ENCODE measurements around the gene DNHD1. TPM values are rescaled to one million over a fixed set of nuclear protein-coding genes. Genes with fewer than 3 reads are reported as not detected.

DNHD1 gene
- total RNA-seq (2022; extraction: Qiagen RNA extraction; ENCODE audit: low read depth): 2.3 to 3.3 TPM (median 3.0 TPM) in 5 replicates

GRCh38 chr11:6497069-6497839 lies at the start of gene DNHD1:
TSS of gene DNHD1 (plus strand) at chr11:6497280. CDS start at chr11:6498216, 936 bp downstream.

DNA sequence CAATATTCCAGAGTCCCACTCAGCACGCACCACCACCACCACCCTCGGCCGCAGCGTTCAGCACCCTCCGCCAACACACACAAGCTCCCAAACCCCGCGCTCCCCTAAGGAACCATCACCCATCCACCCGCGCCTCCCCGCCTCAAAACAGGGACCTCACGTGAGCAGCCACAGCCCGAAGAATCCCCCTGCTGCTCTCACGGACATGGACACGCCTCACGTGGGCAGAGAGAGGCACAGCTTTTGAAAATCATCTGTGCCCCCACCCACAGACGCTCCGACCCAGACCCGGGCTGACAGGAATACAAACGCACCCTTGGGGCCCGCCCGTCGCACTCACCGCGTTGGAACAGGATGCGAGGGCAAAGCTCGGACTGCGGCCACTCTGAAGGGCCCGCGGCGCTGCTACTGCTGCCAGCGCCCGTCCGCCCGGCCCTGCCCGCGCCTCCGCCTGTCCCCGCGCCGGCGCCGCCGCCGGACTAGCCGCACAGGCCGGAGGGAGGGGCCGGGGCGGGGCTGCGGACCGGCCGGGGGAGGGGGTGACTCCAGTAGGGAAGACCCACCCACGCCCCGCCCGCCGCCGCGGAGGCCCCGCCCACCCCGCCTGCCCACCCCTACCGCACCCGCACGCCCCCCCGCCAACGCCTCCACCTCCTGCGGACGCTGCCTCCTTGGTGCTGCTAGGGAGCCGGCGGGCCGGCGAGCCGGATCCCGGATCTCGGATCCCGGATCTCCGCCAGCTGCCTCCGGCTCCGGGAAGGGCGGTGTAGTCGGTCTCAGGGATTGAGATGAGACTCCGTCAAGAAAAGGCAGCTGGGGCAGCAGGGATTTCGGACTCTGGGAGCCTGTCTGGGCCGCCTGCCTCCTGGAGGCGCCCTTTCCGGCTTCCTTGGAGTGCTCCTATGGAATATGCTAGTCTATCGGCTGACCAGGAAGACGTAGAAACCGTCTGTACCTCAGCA lies 23.3 kb upstream of the DNHD1 start, which contains the start of gene TRIM3:
TSS of gene TRIM3 (minus strand) at position 491 of the 962 bp plus-strand sequence. CDS start 8,246 bp downstream, outside the sequence.

GRCh38 chr11:6481012-6481923 lies 15.8 kb upstream of the DNHD1 start, which contains the start of the genes ARFIP2 and TIMM10B:
TSS of gene ARFIP2 (minus strand) at chr11:6481331. CDS start at chr11:6480421, 910 bp downstream.
TSS of gene TIMM10B (plus strand) at chr11:6481501. CDS start at chr11:6481517, 16 bp downstream.

GRCh38 chr11:6603287-6604080 lies 106.4 kb downstream of the DNHD1 start, which contains the start of the genes ILK and RRP8:
TSS of gene ILK (plus strand) at chr11:6603774. CDS start at chr11:6604272, 498 bp downstream.
TSS of gene RRP8 (minus strand) at chr11:6603616. CDS start at chr11:6603502, 114 bp downstream.

GRCh38 chr11:6612213-6613041 lies 115.3 kb downstream of the DNHD1 start, which contains the start of gene TAF10:
TSS of gene TAF10 (minus strand) at chr11:6612216. CDS start at chr11:6612189, 27 bp downstream.

GRCh38 chr11:6619004-6619745 lies 122.1 kb downstream of the DNHD1 start, which contains the start of gene TPP1:
TSS of gene TPP1 (minus strand) at chr11:6619422. CDS start at chr11:6619400, 22 bp downstream.

Other genes with a start within 250 kb of the DNHD1 start
- gene CCKBR, start 237.4 kb upstream of the DNHD1 start, total RNA-seq (2022; extraction: Qiagen RNA extraction; ENCODE audit: low read depth): not detected in 5 replicates
- 24.5 to 34.6 TPM (median 27.8 TPM) in 5 replicates for gene CAVIN3, start 176.8 kb upstream of the DNHD1 start, total RNA-seq (2022; extraction: Qiagen RNA extraction; ENCODE audit: low read depth)
- 9.0 to 9.9 TPM (median 9.2 TPM) in 5 replicates for gene SMPD1, start 106.8 kb upstream of the DNHD1 start, total RNA-seq (2022; extraction: Qiagen RNA extraction; ENCODE audit: low read depth)
- 16.0 to 18.8 TPM (median 18.2 TPM) in 5 replicates for gene APBB1, start 78.2 kb upstream of the DNHD1 start, total RNA-seq (2022; extraction: Qiagen RNA extraction; ENCODE audit: low read depth)
- gene HPX, start 56.3 kb upstream of the DNHD1 start, total RNA-seq (2022; extraction: Qiagen RNA extraction; ENCODE audit: low read depth): 0.28 to 0.91 TPM (median 0.57 TPM) in 5 replicates
- gene TRIM3, start 23.3 kb upstream of the DNHD1 start, total RNA-seq (2022; extraction: Qiagen RNA extraction; ENCODE audit: low read depth): 13.6 to 20.3 TPM (median 17.9 TPM) in 5 replicates
- gene ARFIP2, start 15.9 kb upstream of the DNHD1 start, total RNA-seq (2022; extraction: Qiagen RNA extraction; ENCODE audit: low read depth): 55.1 to 58.2 TPM (median 57.8 TPM) in 5 replicates
- 32.6 to 37.6 TPM (median 35.3 TPM) in 5 replicates for gene TIMM10B, start 15.8 kb upstream of the DNHD1 start, total RNA-seq (2022; extraction: Qiagen RNA extraction; ENCODE audit: low read depth)
- gene RRP8, start 106.3 kb downstream of the DNHD1 start, total RNA-seq (2022; extraction: Qiagen RNA extraction; ENCODE audit: low read depth): 25.1 to 32.0 TPM (median 29.4 TPM) in 5 replicates
- gene ILK, start 106.5 kb downstream of the DNHD1 start, total RNA-seq (2022; extraction: Qiagen RNA extraction; ENCODE audit: low read depth): 102 to 117 TPM (median 112 TPM) in 5 replicates
- 155 to 277 TPM (median 228 TPM) in 5 replicates for gene TAF10, start 114.9 kb downstream of the DNHD1 start, total RNA-seq (2022; extraction: Qiagen RNA extraction; ENCODE audit: low read depth)
- gene TPP1, start 122.1 kb downstream of the DNHD1 start, total RNA-seq (2022; extraction: Qiagen RNA extraction; ENCODE audit: low read depth): 40.6 to 49.2 TPM (median 44.8 TPM) in 5 replicates
- gene DCHS1, start 158.5 kb downstream of the DNHD1 start, total RNA-seq (2022; extraction: Qiagen RNA extraction; ENCODE audit: low read depth): 0.03 to 0.14 TPM (median 0.08 TPM) in 5 replicates
- 93.1 to 110 TPM (median 101 TPM) in 5 replicates for gene MRPL17, start 186.1 kb downstream of the DNHD1 start, total RNA-seq (2022; extraction: Qiagen RNA extraction; ENCODE audit: low read depth)

Data from A549 treated with GW870086 at 1 μM for 4 hours (cell line).